HG03025 (cell line): ENCODE measurements around the gene PRKCA.
"Not testable (repeated sequence)": the region's sequence is repeated elsewhere in the genome, so short reads cannot be mapped to it uniquely, and the experiment has no call there.

Source experiments
- ATAC-seq: cut with Tn5 transposase; IDR thresholded peaks from one replicate; pipeline ENCODE4 v1.9.1; 2021; ENCODE audit warnings: mild to moderate bottlenecking, moderate library complexity; ENCODE audit not compliant: unreplicated experiment, low FRiP score

PRKCA gene

GRCh38 chr17:66301864-66302741 lies at the start of gene PRKCA:
Gene PRKCA (plus strand): TSS chr17:66302613.
- peak; percentile 62 for ATAC-seq

- ATAC-seq = not testable (repeated sequence)
Observed at GRCh38 chr17:66253458-66253857, 49.0 kb upstream of the PRKCA start.

GRCh38 chr17:66255112-66255511 lies 47.3 kb upstream of the PRKCA start:
- no peak for ATAC-seq

- ATAC-seq = no peak
Observed at GRCh38 chr17:66255527-66255971, 46.9 kb upstream of the PRKCA start.

- no peak for ATAC-seq
Observed at GRCh38 chr17:66260275-66260674, 42.1 kb upstream of the PRKCA start.

- ATAC-seq = no peak
Observed at GRCh38 chr17:66260688-66261087, 41.7 kb upstream of the PRKCA start.

- no peak for ATAC-seq
Observed at GRCh38 chr17:66262767-66263166, 39.6 kb upstream of the PRKCA start.

- ATAC-seq = no peak
Observed at GRCh38 chr17:66264696-66265095, 37.7 kb upstream of the PRKCA start.

GRCh38 chr17:66268247-66268927 lies 34.0 kb upstream of the PRKCA start:
- no peak for ATAC-seq

- no peak for ATAC-seq
Observed at GRCh38 chr17:66270106-66270505, 32.3 kb upstream of the PRKCA start.

- no peak for ATAC-seq
Observed at GRCh38 chr17:66271512-66271911, 30.9 kb upstream of the PRKCA start.

- ATAC-seq = no peak
Observed at GRCh38 chr17:66272811-66273585, 29.4 kb upstream of the PRKCA start.

GRCh38 chr17:66273586-66273848 lies 28.9 kb upstream of the PRKCA start:
- no peak for ATAC-seq

GRCh38 chr17:66275651-66276050 lies 26.8 kb upstream of the PRKCA start:
- ATAC-seq = no peak

- no peak for ATAC-seq
Observed at GRCh38 chr17:66276328-66276937, 26.0 kb upstream of the PRKCA start.

GRCh38 chr17:66277191-66277590 lies 25.2 kb upstream of the PRKCA start:
- no peak for ATAC-seq

GRCh38 chr17:66281661-66282369 lies 20.6 kb upstream of the PRKCA start:
- no peak for ATAC-seq

- ATAC-seq = no peak
Observed at GRCh38 chr17:66283296-66283934, 19.0 kb upstream of the PRKCA start.

GRCh38 chr17:66283971-66284370 lies 18.4 kb upstream of the PRKCA start:
- ATAC-seq = no peak

GRCh38 chr17:66285149-66285548 lies 17.3 kb upstream of the PRKCA start:
- ATAC-seq = no peak
